ENCODE data around the gene PDIA4.
"Not testable (repeated sequence)": the region's sequence is repeated elsewhere in the genome, so short reads cannot be mapped to it uniquely, and the experiment has no call there.

PDIA4 gene

GRCh38 chr7:149003560-149004305 lies 24.6 kb downstream of the PDIA4 start:
- no peak for DNase-seq (ENCODE audit: low read depth)

GRCh38 chr7:149003018-149003417 lies 25.3 kb downstream of the PDIA4 start:
- DNase-seq (ENCODE audit: low read depth), result no peak

- DNase-seq (ENCODE audit: low read depth), result no peak
These were observed 25.7 kb downstream of the PDIA4 start for GRCh38 chr7:149002604-149003003.

GRCh38 chr7:149001427-149002068 lies 26.8 kb downstream of the PDIA4 start:
- no peak for DNase-seq (ENCODE audit: low read depth)

GRCh38 chr7:149000961-149001360 lies 27.3 kb downstream of the PDIA4 start:
- DNase-seq (ENCODE audit: low read depth), result no peak

- no peak for DNase-seq (ENCODE audit: low read depth)
These were observed 29.1 kb downstream of the PDIA4 start for GRCh38 chr7:148999192-148999591.

GRCh38 chr7:148997497-148997896 lies 30.8 kb downstream of the PDIA4 start:
- no peak for DNase-seq (ENCODE audit: low read depth)

GRCh38 chr7:148994576-148994975 lies 33.7 kb downstream of the PDIA4 start:
- no peak for DNase-seq (ENCODE audit: low read depth)

GRCh38 chr7:148993193-148993592 lies 35.1 kb downstream of the PDIA4 start:
- no peak for DNase-seq (ENCODE audit: low read depth)

GRCh38 chr7:148991536-148991935 lies 36.8 kb downstream of the PDIA4 start:
- DNase-seq (ENCODE audit: low read depth), result no peak

- peak; percentile 22 for DNase-seq (ENCODE audit: low read depth)
These were observed 40.4 kb downstream of the PDIA4 start for GRCh38 chr7:148987751-148988512.

GRCh38 chr7:148987010-148987750 lies 41.1 kb downstream of the PDIA4 start:
- DNase-seq (ENCODE audit: low read depth), result peak; percentile 83

- DNase-seq (ENCODE audit: low read depth), result no peak
These were observed 41.6 kb downstream of the PDIA4 start for GRCh38 chr7:148986742-148987009.

- peak; percentile 75 for DNase-seq (ENCODE audit: low read depth)
These were observed 44.8 kb downstream of the PDIA4 start for GRCh38 chr7:148983200-148984146.

- peak; percentile 55 for DNase-seq (ENCODE audit: low read depth)
These were observed 45.6 kb downstream of the PDIA4 start for GRCh38 chr7:148982654-148983199.

- DNase-seq (ENCODE audit: low read depth), result no peak
These were observed 48.5 kb downstream of the PDIA4 start for GRCh38 chr7:148979827-148980226.

GRCh38 chr7:148979072-148979471 lies 49.2 kb downstream of the PDIA4 start:
- not testable (repeated sequence) for DNase-seq (ENCODE audit: low read depth)

GRCh38 chr7:148978091-148978490 lies 50.2 kb downstream of the PDIA4 start:
- DNase-seq (ENCODE audit: low read depth), result no peak

GRCh38 chr7:148975896-148976295 lies 52.4 kb downstream of the PDIA4 start:
- DNase-seq (ENCODE audit: low read depth), result no peak

GRCh38 chr7:148973256-148973655 lies 55.0 kb downstream of the PDIA4 start:
- DNase-seq (ENCODE audit: low read depth), result no peak

GRCh38 chr7:148972375-148972774 lies 55.9 kb downstream of the PDIA4 start:
- DNase-seq (ENCODE audit: low read depth), result no peak
